ENCODE data around the gene CYBA.

The CYBA gene

DNA sequence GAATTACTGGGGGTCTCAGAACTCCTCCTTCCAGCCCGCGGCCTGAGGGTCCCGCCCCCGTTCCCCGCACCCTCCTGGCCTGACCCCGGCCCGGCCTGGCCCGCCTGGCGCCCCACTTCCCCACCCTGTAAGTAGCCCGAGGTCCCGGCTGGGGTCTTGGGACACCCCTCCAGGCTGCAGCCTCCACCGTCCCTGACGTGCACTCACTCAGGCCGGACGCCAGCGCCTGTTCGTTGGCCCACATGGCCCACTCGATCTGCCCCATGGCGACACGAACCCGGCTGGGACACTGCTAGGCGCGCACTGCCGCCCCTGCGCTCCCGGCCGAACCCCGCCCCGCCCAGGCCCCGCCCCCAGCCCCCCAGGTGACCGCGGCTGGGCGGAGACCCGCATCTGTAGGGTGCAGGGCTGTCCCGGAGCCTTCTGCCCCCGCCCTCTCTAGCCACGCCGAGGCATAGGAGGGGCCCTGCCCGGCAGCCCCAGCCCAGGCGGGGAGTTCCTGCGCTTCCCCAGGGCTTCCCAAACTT is at the start of gene CYBA:
TSS of gene CYBA (minus strand) at position 305 of the 527 bp plus-strand sequence. CDS start at position 265, 40 bp downstream.
- peak; percentile 78 for DNase-seq (ENCODE audit: low spot score)

DNA sequence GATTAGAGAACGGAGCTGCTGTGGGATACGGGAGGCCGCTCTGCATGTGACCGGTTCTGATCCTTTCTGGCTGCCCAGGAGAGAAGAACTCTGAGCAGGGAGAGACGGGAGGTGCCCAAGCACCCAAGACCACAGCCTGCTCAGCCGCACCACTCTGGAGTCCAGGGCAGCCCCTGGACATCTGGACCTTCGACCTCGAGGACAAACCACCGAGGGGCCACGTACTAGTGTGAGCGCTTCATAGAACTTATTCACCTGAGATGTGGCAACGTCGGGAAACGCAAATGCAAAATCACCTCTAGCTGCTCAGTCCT is 49.4 kb upstream of the CYBA start:
- no peak for DNase-seq (ENCODE audit: low spot score)

DNA sequence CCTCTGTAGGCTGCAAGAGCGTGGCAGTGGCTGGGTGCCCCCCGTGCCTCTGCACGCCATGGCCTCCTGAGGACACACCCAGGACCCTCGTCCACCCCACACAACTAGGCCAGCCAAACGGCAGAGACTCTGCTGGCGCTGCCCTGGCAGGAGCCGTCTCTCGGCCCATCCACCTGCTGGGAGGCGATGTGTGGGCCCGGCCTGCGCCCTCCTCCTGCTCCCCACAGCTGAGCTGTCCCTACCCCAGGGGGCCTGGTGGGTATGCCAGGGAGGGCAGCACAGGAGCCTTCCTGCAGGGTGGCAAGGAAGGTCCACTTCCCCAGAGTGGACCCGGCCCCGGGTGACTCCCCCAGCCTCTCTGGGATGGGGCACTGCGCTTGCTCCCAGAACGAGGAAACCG is 48.3 kb upstream of the CYBA start:
- no peak for DNase-seq (ENCODE audit: low spot score)

DNA sequence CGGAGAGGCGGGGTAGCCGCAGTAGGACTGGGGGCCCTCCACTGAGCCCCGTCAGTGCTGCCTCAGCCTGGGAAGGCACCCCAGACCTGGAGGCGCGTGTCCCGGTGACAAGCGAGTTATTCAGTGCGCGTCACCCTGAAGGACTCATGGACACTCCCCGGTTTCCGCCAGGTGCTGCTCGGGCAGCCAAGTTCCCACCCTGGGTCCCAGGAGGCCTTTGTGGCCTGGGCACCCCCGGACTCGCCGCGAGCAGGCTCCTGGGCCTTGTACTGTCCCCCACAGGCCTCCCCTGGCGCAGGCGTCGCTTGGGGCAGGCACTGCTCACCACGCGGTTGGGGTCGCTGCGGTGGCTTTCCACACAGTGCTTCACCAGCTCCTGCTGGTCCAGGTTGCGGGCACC is 47.8 kb upstream of the CYBA start:
- DNase-seq (ENCODE audit: low spot score), result no peak

DNA sequence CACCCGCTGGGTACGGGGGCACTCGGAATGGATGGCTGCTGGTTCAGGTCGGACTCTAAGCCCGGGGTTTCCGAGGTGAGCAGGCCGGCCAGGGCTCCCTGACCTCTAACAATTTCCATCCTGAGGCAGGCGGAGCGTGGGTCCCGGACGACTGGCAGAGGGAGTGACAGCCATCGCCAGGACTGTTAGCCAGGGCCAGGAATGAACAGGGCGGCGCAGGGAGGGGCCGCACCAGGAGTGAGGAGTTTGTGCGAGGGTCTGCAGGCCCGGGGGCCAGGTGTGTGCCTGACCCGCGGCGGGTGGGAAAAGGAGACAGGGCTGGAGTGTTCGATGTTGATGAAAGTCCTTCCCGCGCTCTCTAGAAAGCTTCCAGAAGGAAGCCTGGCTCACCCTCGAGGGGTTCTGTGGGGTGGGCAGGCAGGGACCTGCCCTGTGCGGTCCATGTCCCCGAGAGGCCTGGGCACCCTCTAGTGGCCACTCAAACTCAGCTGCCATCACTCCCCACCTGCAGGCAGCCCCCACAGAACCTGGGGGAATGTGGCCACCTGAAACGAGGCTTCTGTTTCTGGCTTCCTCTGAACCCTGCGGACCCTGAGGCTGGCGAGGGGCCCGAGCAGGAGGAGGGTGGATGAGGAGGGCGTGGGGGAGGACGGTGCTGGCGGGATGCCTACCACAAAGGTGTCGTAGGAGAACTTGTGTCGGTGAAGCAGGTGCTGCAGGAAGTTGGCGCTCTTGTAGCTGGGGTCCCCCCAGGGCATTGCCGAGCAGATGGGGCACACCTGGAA is 47.2 kb upstream of the CYBA start:
- no peak for DNase-seq (ENCODE audit: low spot score)

DNA sequence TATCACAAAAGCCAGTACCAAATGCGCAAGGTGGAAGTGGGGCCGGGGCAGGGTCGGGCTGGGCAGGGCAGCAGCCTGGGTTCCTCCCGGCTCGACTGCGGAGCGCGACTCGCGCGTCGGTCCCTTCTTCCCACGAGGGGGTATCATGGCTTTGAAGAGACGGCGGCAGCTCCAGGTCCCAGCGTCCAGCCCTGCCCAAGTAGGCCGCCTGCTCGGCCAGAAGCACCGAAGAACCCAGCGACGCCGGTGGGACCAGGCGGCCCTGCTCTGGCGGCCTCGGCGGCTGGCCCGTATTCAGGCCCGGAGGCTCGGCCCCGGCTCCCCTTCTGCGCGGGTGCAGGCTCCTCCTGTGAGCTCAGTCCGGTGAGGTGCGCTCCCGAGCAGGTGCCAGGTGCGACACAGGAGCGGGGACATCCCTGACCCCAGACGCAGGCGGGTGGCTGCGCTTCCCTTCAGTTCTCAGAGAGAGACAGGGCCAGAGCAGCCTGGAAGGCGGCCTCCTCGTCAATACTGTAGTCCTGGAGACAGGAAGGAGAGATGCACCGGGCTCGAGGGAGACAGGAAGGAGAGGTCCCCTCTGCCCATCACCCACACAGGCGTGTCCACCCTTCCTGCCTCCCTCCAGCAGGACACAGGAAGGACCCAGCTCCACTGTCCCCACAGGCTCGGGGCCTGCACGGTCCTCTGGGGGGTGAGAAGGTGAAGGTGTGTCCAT is 46.4 kb upstream of the CYBA start:
- no peak for DNase-seq (ENCODE audit: low spot score)

DNA sequence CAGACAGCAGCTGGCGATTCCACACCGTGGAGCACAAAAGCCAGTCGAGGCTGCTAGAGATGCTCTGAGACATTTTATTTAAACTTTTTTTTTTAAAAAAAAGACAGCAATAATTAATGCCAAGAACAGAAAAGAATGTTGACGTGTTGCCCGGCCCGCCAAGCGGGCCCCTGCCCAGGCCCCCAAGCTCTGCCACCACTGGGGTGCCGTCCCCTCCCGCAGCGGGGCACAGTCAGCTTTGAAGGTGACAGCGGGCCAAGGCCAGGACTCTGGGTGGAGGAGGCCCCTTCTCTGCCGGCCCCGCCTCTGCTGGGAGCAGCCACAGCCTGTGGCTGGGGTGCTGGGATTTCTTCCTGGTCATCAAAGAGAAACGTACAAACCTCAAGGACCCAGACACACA is 45.6 kb upstream of the CYBA start:
- DNase-seq (ENCODE audit: low spot score), result no peak

DNA sequence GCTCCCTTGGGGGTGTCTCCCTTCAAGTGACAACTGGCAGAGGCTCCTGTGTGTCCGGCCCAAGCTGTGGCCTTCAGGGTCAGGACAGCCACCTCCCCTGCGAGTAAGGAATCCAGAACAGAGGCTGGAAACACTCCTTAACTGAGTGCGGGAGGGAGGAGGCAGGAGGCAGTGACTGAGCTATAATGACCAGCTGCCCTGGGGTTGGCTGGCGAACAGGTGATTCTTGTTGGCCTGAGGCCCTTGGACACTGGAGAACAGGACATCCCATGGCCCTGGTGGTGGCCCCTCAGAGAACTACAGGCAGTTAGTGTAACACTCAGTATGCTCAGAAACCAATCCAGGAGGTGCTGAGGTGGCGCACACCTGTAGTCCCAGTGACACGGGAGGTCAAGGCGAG is 44.9 kb upstream of the CYBA start:
- no peak for DNase-seq (ENCODE audit: low spot score)

DNA sequence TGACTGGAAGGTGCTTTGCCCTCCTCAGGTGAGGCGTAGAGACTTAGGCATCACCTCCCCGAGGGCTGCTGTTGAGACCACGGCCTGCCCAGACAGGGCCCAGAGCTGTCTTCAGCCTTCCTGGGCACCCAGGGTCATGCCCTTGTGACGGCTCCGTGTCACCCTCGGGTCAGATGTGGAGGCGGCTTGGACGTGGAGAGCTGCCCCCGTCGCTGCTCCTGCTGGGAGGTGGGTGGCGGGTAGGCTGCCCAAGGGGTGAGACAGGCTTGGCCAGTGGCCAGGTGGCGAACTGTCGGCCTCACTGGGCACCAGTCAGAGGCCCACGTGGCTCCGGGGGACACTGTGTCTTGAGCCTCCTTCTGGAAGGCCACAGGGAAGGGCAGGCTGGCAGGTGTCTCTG is 44.4 kb upstream of the CYBA start:
- DNase-seq (ENCODE audit: low spot score), result no peak

DNA sequence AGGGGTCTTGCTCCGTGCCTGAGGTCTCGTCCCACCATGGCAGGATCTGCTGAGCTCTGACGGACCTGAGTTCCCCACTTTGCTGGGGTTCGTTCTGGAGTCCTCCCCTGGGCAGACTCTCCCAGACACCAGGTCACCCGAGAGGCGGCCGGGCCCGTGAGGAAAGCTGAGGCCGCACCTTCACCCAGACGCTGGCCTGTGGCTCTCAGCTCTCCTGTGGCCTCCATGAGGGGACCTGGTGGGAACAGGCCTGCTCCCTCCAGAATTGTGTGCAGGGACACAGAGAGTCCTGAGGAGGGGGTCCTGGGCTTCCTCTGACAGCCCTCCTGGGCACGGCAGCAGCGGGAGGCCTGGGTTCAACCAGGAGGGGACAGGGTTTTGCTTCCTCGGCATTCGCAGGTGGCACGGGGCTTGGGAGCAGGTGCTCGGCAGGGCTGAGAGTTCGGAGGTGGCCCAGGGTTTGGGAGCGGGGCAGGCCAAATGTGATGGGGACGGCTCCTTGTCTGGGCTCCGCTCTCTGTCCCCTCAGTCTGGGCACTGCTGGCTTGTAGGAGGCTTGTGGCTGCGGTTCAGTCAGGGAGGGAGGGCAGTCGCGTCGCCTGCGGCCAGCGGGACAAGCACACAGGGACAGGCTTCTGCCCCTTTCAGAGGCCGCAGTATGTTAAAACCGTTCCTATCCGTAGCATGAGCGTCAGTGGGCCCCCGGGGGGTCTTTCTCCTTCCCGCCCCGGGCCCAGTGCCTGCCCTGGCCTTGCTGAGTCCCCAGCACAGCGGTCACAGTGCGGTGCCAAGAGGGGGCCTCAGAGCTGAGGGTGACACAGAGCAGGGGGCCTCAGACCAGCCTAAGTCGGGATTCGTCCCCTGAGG is 43.6 kb upstream of the CYBA start:
- DNase-seq (ENCODE audit: low spot score), result no peak

DNA sequence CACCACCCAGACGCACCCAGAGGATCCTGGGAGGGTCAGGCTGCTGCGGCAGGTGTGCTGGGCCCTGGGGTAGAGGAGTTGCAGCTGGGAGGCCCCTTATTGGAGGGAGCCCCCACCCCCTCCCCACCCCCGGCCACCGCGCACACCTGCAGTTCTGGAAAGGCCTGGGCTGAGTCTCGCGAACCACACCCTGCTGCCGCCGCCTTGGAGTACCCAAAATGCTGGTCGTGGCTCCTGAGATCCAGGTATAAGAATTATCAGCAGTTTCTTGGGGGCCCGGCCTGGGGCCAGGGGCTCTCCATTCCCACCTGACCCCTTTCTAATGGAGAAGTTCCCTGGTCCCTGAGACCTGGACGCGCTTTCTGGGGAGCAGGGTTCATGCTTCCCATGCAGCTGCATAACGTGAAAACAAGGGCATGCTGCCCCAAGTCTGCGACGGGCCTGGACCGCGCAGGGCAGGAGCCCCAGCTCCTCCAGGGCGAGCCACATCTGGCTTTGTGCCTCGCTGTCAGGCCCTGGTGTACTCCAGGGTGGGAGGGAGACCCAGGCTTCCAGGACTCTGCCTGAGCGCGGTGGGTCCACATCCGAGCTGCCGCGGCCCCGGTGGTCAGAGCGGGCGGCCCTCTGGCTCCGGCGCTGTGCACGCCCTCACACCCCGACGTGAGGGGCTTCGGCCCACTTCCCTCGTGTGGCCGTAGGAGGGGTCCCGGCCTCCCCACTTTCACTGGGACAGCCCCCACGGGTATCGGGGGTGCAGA is 42.7 kb upstream of the CYBA start:
- DNase-seq (ENCODE audit: low spot score), result no peak

DNA sequence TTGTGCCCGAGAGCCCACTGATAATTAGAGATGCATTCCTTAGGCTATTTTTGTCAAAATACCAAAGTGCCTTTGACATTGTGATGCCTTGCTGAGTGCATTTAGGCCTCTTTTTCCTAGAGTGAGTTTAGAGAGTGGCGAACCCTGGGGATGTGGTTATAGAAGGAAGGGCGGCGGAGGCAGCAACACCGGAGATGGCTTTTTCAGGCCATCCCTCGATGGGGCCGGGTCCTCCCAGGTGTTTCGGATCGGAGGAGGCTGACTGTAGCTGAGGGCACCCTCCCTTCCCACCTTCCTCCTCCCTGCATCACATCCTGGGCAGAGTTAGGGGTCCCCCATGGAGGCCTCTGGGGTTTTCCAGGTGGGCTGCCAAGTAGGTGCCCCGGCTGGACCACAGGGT is 42.0 kb upstream of the CYBA start:
- DNase-seq (ENCODE audit: low spot score), result no peak

DNA sequence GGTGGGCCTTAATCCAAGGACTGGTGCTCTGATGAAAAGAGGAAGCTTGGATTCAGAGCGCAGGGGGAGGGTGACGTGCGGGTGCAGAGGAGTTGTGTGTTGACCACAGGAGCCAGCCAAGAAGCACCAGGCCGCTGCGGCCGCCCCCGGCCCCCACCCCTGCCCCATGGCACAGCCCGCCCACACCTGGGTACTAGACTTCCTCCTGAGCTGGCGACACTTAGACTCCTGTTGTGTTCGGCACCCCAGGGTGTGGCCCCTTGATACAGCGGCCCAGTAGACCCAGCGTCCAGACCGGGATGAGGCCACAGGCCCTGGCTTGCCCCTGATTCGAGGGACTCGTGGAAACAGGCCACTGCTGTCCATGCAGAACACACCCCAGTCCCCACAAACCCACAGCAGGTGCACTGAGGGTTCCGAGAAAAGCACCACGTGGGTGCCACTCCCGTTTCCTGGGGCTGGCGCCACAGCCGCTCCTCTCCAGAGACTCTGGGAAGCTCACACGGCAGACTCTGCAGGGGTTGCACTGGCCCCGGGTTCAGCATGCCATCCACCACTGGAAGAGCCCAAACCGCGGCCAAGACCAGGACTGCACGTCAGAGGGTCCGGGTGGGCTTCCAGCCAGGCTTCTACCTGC is 41.2 kb upstream of the CYBA start:
- no peak for DNase-seq (ENCODE audit: low spot score)

DNA sequence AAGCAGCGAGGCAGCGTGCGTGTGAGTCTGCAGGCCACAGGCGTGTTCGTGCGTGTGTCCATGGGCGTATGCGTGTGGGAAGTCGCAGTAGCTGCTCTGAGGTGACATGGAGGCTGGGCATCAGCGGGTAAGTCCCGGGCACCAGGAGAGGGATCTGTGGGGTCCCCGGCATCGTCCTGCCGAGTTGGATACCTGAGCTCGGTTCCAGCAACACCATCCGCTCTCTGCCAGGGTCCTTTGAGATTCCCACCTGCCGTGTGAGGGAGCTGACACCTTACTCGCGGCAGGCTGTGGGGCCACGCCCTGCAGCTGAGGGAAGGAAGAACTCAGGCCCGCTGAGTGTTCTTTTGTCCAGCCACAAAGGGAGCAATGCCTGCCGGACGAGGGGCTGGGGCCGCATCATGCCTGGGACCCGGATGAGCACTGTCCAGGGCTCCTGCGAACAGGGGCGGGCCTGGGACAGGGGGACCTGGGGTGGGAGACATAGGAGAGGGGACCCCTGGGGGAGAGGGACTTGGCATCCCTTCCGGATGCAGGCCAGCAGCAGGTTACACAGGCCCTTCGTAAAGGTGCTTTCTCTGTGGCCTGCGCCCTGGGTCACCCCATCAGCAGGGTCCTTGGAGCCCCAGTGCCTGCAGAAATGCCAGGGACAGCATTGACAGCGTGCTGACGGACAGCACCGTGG is 40.4 kb upstream of the CYBA start:
- DNase-seq (ENCODE audit: low spot score), result no peak

DNA sequence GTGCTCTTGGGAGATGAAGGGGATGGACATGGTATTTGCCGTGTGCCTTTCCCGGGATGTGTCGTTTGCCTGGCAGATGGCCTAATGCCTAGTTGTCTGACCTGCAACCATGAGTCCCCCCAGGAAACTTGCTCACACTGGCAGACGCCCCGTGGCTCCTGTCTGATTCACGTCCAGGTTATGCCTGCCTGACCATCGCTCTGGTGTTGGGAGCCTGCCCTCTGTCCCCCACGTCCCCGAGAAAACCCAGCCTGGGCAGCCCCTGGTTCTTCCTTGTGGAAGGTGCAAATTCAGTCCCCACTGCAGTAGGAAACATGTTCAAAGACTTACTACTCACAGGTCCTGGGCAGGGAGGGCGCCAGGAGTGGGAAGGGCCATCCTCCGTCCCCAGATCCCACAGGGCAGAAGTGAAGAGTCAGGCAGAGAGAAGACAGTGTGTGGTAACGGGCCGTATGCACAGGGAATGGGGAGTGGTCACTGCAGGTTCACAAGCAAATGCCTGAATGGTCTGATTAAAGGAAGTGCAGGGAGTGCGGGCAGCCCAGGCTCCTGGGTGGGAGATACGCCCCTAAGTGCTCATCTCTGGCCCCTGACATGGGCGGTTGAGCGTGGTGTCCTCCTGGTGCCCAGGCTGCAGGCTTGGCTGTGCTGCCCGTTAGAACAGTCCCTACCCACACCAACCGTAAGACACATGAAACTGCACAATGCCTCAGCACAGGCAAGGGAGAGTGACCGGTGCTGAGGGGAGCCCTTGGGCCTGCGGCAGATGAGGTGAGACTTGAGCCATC is 39.7 kb upstream of the CYBA start:
- DNase-seq (ENCODE audit: low spot score), result no peak

DNA sequence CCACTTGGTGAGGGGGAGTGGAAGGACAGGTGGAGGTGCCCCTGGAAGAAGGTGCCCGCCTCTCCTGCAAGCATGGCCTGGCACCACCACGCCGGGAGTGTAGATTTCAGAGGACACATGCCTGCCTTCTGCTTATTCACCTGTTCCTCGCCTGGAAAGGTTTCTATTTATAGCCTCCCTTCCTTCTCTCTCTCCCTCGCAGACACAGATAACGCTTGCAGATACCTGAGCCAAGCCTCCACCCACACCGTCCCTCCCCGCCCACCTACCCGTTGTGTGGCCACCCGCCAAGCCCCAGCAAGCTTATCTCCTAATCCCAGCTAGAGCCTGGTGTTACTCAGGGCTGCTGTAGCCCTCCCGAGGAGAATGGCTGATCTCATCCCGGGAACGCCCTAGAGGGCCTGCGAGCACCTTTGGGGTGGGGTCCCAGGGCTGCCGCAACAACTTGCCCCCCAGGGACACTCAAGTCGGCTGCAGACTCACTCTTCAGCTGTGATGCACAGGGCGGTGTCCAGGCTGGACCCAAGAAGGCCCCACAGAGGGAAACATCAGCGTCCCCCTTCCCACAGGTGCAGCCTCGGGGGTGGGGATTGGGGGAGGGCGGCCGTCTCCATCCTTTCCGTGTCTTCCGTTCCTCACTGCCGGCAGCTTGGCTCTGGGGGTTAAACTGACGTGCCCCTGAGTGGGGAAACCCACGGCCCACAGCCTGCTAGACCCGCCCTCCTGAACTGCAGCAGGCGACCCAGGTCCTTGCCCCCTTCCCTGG is 37.3 kb upstream of the CYBA start:
- DNase-seq (ENCODE audit: low spot score), result peak; percentile 80

DNA sequence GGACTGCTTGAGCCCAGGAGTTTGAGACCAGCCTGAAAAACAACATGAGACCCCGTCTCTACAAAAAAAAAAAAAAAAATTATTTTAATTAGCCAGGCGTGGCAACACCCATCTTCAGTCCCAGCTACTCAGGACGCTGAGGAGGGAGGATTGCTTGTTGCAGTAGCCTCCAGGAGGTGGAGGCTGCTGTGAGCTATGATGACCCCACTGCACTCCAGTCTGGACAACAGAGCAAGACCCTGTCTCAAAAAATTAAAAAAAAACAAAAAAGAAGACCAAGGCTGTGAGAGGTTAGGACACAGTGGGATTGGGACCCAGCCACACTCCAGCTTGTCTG is 36.8 kb upstream of the CYBA start:
- no peak for DNase-seq (ENCODE audit: low spot score)

DNA sequence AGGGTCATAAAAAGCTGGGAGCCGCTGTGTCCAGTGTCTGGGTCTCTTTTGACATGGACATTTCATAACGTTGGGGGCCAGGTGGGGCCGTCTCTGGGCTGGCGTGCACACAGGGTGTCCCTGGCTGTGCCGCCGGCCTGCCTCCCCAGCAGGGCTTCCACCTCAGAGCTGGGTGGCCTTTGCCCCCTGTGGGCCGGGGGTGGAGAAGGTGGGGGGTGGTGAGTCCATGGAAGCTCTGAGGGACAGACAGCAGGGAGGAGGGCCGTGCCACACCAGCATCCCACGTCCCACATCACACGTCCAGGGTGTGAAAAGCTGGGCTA is 36.4 kb upstream of the CYBA start:
- no peak for DNase-seq (ENCODE audit: low spot score)

DNA sequence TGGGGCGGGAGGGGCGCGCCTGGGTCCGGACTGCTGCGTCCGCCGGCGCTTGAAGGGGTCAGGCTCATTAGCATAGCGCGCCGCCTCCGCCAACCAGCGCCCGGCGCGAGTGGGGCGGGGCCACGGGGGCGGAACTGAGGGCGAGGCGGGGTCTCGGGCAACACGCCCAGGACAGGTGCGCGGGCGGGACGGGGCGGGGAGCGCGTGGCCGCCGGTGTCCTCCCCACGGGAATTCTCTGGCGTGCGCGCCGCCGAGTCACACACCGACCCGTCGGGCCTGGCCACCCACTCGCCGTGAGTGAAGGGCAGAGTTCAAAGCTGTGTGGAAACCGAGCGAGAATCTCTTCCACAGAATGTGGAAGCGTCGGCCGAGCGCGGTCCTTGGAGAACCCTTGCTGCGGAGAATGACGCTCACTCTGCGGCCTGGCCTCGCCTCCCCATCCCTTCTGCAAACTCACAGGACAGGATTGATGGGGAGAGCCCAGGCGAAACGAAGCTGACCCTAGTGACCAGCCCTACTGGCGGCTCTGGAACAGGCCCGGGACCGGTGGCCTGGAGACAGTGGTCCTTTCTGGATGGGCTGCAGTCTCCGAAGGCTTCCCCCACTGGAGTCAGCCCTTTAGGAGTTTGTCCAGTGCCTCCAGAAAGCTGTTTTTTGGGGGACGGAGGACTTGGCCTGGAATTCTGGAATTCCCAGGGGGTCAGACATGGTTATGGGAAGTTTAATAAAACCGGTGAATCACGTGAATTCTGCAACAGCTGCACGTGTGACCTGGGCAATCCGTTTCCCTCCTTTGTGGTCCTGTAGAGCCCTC is 35.8 kb upstream of the CYBA start, which contains the start of gene SNAI3:
TSS of gene SNAI3 (minus strand) at position 69 of the 815 bp plus-strand sequence. CDS start 101 bp downstream, outside the sequence.
- peak; percentile 79 for DNase-seq (ENCODE audit: low spot score)
